Measurements from ENCODE around the gene DOCK3.

The DOCK3 gene

DNA sequence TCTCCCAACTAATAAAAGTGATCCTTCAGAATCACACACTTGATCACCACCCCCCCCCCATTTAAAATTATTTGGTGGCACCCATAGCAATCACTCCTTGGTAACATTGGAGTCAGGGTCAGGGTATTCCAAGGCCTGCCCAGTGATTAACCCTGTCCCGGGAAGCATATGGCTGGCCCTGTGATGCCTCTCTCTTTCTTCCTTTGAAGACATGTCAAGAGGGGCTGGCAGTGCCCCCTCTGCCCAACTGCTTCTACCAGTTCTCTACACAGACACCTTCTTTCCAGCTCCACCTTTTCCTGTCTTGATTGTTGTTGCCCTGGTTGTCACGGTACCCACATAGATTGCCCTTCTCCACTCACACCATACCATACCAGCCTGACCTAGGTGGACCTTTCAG lies 679.4 kb downstream of the DOCK3 start:
- TF ChIP-seq, protein P1, sequence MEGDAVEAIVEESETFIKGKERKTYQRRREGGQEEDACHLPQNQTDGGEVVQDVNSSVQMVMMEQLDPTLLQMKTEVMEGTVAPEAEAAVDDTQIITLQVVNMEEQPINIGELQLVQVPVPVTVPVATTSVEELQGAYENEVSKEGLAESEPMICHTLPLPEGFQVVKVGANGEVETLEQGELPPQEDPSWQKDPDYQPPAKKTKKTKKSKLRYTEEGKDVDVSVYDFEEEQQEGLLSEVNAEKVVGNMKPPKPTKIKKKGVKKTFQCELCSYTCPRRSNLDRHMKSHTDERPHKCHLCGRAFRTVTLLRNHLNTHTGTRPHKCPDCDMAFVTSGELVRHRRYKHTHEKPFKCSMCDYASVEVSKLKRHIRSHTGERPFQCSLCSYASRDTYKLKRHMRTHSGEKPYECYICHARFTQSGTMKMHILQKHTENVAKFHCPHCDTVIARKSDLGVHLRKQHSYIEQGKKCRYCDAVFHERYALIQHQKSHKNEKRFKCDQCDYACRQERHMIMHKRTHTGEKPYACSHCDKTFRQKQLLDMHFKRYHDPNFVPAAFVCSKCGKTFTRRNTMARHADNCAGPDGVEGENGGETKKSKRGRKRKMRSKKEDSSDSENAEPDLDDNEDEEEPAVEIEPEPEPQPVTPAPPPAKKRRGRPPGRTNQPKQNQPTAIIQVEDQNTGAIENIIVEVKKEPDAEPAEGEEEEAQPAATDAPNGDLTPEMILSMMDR (conservative IDR thresholded peaks at IDR 0.05; ENCODE audit: low read depth, low read length) = no peak
- Histone ChIP-seq H3K36me3 (ENCODE audit: insufficient read depth) (no peaks in the 10 kb centered on the region), H3K4me3 (IDR thresholded peaks at IDR 0.05; ENCODE audit: insufficient read depth, low read depth, low read length) (no peak overlapping the region), H4K20me1 (ENCODE audit: insufficient read depth) (no peaks in the 10 kb centered on the region), H3K9ac (no peak overlapping the region), H3K79me2 (ENCODE audit: insufficient read depth, low read depth) (no peaks in the 10 kb centered on the region), H3K4me2 (no peak overlapping the region), H3K27ac (no peak overlapping the region), H3K4me1 (ENCODE audit: low read depth, poor library complexity, severe bottlenecking) (no peaks in the 10 kb centered on the region), H3K27me3 (ENCODE audit: insufficient read depth, low read depth) (no peaks in the 10 kb centered on the region), H2AFZ (ENCODE audit: low read depth) (no peak overlapping the region)

DNA sequence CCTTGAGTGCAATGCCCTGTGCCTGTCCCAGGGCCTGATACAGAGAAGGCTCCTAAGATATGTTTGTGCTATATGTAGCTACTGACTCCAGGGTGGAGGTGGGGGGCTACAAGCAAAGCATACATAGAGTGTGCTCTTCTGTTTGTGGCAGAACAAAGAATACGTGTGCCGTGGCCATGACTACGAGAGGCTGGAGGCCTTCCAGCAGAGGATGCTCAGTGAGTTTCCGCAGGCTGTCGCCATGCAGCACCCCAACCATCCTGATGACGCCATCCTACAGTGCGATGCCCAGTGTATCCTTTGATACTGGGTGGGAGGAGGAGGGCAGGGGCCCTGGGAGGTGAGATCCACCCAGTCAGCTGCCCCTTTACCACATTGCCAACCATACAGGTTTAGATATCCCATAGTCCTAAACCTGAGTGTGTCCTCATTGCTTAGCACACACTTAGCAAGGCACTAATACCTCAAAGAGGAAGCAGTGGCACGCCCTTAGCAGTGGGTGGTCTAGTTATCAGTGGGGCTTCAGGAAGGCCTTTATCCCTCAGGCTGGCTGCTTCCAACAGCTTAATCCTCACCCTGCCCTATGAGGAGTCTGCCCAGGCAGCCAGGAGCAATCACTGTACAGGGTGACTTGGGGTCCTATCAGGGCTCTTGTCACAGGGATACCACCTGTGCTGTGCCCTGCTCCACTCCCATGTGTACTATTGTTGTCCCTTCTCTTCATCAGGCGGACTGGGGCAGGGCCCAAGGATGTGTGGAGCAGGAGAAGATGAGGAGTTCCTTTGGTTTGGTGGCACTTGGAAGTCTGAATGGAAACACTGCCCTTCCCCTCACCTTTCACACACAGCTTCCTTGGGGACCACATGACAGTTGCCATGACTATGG lies 680.2 kb downstream of the DOCK3 start:
- no peak overlapping the region for H2AFZ ChIP-seq (ENCODE audit: low read depth)
- H3K27ac ChIP-seq = no peak overlapping the region
- no peak overlapping the region for H3K4me3 ChIP-seq (IDR thresholded peaks at IDR 0.05; ENCODE audit: insufficient read depth, low read depth, low read length)
- TF ChIP-seq, protein P1 (conservative IDR thresholded peaks at IDR 0.05; ENCODE audit: low read depth, low read length) = no peak
- no peak overlapping the region for H3K4me2 ChIP-seq
- H3K4me1 ChIP-seq (ENCODE audit: low read depth, poor library complexity, severe bottlenecking) = no peaks in the 10 kb centered on the region
- no peaks in the 10 kb centered on the region for H3K79me2 ChIP-seq (ENCODE audit: insufficient read depth, low read depth)
- no peak overlapping the region for H3K9ac ChIP-seq
- H4K20me1 ChIP-seq (ENCODE audit: insufficient read depth) = no peaks in the 10 kb centered on the region
- no peaks in the 10 kb centered on the region for H3K27me3 ChIP-seq (ENCODE audit: insufficient read depth, low read depth)
- no peaks in the 10 kb centered on the region for H3K36me3 ChIP-seq (ENCODE audit: insufficient read depth)

DNA sequence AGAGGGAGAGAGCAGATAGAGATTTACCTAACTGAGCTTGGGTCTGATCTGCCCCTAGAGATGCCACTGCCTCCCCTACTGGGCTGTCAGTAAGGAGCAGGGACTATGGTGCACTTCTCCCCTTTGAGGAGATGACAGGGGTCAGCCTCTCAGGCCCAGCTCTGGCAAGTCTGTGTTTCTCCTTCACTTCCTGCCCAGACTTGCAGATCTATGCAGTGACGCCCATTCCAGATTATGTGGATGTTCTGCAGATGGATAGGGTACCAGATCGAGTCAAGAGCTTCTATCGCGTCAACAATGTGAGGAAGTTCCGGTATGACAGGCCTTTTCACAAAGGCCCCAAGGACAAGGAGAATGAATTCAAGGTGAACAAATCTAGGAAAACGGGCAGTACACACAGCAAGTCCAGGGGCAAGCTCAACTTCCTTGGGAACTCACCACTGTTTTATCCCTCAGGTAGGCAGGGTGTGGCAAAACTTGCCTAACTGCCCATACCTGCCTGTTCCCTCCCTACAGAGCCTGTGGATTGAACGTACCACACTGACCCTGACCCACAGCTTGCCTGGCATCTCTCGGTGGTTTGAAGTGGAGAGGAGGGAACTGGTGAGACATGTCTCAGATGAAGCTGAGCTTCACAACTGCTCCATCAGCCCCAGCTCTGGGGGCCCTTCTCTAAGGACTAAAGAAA lies 681.3 kb downstream of the DOCK3 start:
- H3K4me3 ChIP-seq (IDR thresholded peaks at IDR 0.05; ENCODE audit: insufficient read depth, low read depth, low read length) = no peak overlapping the region
- H3K36me3 ChIP-seq (ENCODE audit: insufficient read depth) = no peaks in the 10 kb centered on the region
- no peak overlapping the region for H2AFZ ChIP-seq (ENCODE audit: low read depth)
- H3K4me1 ChIP-seq (ENCODE audit: low read depth, poor library complexity, severe bottlenecking) = no peaks in the 10 kb centered on the region
- H4K20me1 ChIP-seq (ENCODE audit: insufficient read depth) = no peaks in the 10 kb centered on the region
- H3K27me3 ChIP-seq (ENCODE audit: insufficient read depth, low read depth) = no peaks in the 10 kb centered on the region
- no peak overlapping the region for H3K9ac ChIP-seq
- H3K27ac ChIP-seq = no peak overlapping the region
- no peak overlapping the region for H3K4me2 ChIP-seq
- TF ChIP-seq, protein P1 (conservative IDR thresholded peaks at IDR 0.05; ENCODE audit: low read depth, low read length) = no peak
- no peaks in the 10 kb centered on the region for H3K79me2 ChIP-seq (ENCODE audit: insufficient read depth, low read depth)

DNA sequence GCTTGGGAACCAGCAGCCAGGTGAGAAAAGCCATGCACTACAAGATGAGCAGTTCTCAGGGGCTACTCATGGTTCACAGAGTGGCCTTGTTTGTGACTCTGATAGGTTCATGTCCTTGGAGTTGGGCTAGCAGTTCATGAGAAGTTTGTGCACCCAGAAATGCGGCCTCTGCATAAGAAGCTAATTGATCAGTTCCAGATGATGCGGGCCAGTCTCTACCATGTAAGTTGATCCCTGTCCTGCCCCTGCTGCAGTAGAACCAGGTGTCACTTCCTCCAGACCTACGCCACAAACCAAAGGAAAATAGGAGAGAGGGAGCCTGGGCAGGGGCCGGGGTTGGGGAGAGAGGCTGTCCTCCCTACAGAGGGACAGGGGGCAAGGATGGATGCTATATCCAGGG lies 683.1 kb downstream of the DOCK3 start:
- H3K4me1 ChIP-seq (ENCODE audit: low read depth, poor library complexity, severe bottlenecking) = no peaks in the 10 kb centered on the region
- TF ChIP-seq, protein P1 (conservative IDR thresholded peaks at IDR 0.05; ENCODE audit: low read depth, low read length) = no peak

More for the DNA sequence above, 683.1 kb downstream of the DOCK3 start:
- Histone ChIP-seq H3K4me2 (no peak overlapping the region), H3K79me2 (ENCODE audit: insufficient read depth, low read depth) (no peaks in the 10 kb centered on the region), H3K9ac (no peak overlapping the region), H3K4me3 (IDR thresholded peaks at IDR 0.05; ENCODE audit: insufficient read depth, low read depth, low read length) (no peak overlapping the region), H4K20me1 (ENCODE audit: insufficient read depth) (no peaks in the 10 kb centered on the region), H3K27ac (no peak overlapping the region), H3K27me3 (ENCODE audit: insufficient read depth, low read depth) (no peaks in the 10 kb centered on the region), H2AFZ (ENCODE audit: low read depth) (no peak overlapping the region), H3K36me3 (ENCODE audit: insufficient read depth) (no peaks in the 10 kb centered on the region)

All from KMS-11 (cell line).